ENCODE measurements around the gene ZBED6.

DNA sequence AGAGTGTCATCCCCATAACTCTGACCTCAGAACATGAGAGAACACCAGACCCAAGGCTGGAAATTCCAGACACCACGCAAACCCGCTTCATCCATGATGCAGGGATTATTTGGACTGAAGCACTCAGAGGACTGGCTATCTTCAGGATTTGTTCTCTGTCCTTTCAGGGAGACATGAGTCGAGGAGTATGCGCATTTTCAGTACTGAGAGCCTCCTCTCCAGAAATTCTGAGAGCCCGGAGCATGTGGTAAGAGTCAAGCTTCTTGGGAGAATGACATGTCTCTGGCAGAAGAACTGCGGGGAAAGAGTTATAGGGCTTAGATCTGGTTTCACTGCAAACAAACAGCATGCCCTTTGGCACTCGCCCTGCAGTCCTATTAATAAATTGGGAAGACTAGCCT is 23.5 kb upstream of the ZBED6 start:
- TF ChIP-seq EZH2 (IDR thresholded peaks at IDR 0.05; ENCODE audit: insufficient read depth, poor library complexity, severe bottlenecking) (no peak), EZH2phosphoT487 (IDR thresholded peaks at IDR 0.05; ENCODE audit: insufficient read depth, low read depth) (no peak)
